GM12874 (cell line): ENCODE data around the gene SNAPIN.
A peak's percentile ranks its signal among the peaks of the same experiment; 100 is the strongest.

ENCODE experiments used
- TF ChIP-seq, protein P1 (sequence below): IDR thresholded peaks from 2 replicates; pipeline ENCODE4 v1.5.1; 2011; ENCODE audit warnings: low read depth, mild to moderate bottlenecking, control low read depth, low read length, moderate library complexity; ENCODE audit not compliant: insufficient read depth

The SNAPIN gene

DNA sequence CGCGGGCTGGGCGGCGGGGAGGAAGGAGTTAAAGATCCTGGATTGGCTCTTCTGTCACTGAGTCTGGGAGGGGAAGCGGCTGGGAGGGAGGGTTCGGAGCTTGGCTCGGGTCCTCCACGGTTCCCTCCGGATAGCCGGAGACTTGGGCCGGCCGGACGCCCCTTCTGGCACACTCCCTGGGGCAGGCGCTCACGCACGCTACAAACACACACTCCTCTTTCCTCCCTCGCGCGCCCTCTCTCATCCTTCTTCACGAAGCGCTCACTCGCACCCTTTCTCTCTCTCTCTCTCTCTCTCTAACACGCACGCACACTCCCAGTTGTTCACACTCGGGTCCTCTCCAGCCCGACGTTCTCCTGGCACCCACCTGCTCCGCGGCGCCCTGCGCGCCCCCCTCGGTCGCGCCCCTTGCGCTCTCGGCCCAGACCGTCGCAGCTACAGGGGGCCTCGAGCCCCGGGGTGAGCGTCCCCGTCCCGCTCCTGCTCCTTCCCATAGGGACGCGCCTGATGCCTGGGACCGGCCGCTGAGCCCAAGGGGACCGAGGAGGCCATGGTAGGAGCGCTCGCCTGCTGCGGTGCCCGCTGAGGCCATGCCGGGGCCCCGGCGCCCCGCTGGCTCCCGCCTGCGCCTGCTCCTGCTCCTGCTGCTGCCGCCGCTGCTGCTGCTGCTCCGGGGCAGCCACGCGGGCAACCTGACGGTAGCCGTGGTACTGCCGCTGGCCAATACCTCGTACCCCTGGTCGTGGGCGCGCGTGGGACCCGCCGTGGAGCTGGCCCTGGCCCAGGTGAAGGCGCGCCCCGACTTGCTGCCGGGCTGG, 20.2 kb downstream of the SNAPIN start, which contains the start of gene NPR1:
Gene NPR1, plus strand, starts transcription at position 170 of the 818 bp plus-strand sequence. Its CDS starts 421 bp downstream, at position 591.
- TF ChIP-seq, protein P1, sequence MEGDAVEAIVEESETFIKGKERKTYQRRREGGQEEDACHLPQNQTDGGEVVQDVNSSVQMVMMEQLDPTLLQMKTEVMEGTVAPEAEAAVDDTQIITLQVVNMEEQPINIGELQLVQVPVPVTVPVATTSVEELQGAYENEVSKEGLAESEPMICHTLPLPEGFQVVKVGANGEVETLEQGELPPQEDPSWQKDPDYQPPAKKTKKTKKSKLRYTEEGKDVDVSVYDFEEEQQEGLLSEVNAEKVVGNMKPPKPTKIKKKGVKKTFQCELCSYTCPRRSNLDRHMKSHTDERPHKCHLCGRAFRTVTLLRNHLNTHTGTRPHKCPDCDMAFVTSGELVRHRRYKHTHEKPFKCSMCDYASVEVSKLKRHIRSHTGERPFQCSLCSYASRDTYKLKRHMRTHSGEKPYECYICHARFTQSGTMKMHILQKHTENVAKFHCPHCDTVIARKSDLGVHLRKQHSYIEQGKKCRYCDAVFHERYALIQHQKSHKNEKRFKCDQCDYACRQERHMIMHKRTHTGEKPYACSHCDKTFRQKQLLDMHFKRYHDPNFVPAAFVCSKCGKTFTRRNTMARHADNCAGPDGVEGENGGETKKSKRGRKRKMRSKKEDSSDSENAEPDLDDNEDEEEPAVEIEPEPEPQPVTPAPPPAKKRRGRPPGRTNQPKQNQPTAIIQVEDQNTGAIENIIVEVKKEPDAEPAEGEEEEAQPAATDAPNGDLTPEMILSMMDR: no peak

- TF ChIP-seq, protein P1: peak; percentile 7; the same call in 1 of the 2 replicates
Measured at GRCh38 chr1:153679337-153680119, 21.0 kb downstream of the SNAPIN start.

GRCh38 chr1:153680120-153680403, 21.6 kb downstream of the SNAPIN start:
- TF ChIP-seq, protein P1: no peak

GRCh38 chr1:153682730-153683129, 24.2 kb downstream of the SNAPIN start:
- TF ChIP-seq, protein P1: no peak

- TF ChIP-seq, protein P1: no peak
Measured at GRCh38 chr1:153683854-153684253, 25.4 kb downstream of the SNAPIN start.

DNA sequence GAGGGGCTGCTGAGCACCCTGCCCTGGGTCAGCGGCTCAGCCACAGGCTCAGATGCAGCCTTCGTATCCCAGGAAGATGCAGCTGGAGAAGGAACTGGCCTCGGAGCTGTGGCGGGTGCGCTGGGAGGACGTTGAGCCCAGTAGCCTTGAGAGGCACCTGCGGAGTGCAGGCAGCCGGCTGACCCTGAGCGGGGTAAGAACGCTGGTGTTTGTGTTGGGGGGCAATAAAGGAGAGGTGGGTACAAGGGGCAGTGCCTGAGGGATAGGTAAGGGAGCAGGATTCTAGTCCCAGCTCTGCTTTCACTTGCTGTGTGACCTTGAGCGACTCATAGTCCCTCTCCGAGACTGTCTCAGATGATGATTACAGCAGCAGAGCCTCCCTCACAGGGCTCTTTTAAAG, 26.4 kb downstream of the SNAPIN start:
- TF ChIP-seq, protein P1: no peak

DNA sequence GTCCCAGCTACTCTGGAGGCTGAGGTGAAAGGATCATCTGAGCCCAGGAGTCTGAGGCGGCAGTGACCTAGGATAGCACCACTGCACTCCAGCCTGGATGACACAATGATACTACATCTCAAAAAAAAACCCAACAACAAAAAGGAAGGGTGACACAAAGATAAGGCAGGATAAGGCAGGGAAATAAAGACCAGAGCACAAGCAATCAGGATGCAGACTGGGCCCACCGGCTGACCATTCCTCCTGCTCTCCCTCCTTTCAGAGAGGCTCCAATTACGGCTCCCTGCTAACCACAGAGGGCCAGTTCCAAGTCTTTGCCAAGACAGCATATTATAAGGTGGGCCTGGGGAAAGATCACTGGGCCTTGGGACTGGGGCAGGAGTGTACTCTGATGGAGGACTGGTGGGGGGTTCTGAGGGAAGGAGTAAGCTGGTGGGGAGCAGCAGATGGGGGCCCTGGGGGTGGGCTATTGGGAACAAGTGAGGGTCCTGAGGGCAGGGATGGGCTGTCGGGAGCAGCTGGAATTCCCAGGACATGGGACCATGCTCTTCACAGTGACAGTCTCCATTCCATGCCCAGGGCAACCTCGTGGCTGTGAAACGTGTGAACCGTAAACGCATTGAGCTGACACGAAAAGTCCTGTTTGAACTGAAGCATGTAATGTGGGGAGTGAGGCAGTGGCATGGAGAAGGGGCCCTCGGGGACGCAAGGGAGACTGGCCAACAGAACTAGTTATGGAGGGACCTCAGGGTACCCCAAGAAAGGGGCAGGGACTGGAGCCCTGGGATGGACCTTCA, 27.2 kb downstream of the SNAPIN start:
- TF ChIP-seq, protein P1: no peak
